GM23338 (cell line): ENCODE results near the gene B3GNT9. TPM values are rescaled to one million over a fixed set of nuclear protein-coding genes. Genes with fewer than 3 reads are reported as not detected.

Source experiments
- ATAC-seq: fragments of 200-7000 bp; cut with Tn5 transposase; 3 replicates; pipeline ENCODE4 v1.9.1; 2020
- DNase-seq: peaks from one replicate; pipeline ENCODE4 v3.0.0-alpha.2; 2015; ENCODE audit warnings: low spot score
- H2AFZ ChIP-seq: fragments of 200-600 bp; sonication (generic); 2 replicates; pipeline ENCODE4 v1.8.0; 2016; ENCODE audit warnings: antibody characterized with exemption, mild to moderate bottlenecking, moderate library complexity
- H3F3A ChIP-seq: fragments of 200-600 bp; sonication (generic); replicated peaks from 2 replicates; pipeline ENCODE4 v1.8.0; 2017; ENCODE audit warnings: antibody characterized with exemption, mixed run types, low read depth
- H3K27ac ChIP-seq: fragments of 200-600 bp; sonication (generic); 2 replicates; pipeline ENCODE4 v1.6.1; 2016; ENCODE audit warnings: low read depth
- H3K27me3 ChIP-seq: fragments of 200-600 bp; sonication (generic); 2 replicates; pipeline ENCODE4 v1.8.0; 2016; ENCODE audit warnings: mild to moderate bottlenecking, mixed run types, moderate library complexity; ENCODE audit not compliant: insufficient read depth
- H3K36me3 ChIP-seq: fragments of 200-600 bp; sonication (generic); 2 replicates; pipeline ENCODE4 v1.8.0; 2016; ENCODE audit warnings: mild to moderate bottlenecking; ENCODE audit not compliant: insufficient read depth
- H3K4me1 ChIP-seq: fragments of 200-600 bp; sonication (generic); 2 replicates; pipeline ENCODE4 v1.8.0; 2016; ENCODE audit warnings: mild to moderate bottlenecking, moderate library complexity; ENCODE audit not compliant: insufficient read depth
- H3K4me2 ChIP-seq: fragments of 200-600 bp; sonication (generic); 2 replicates; pipeline ENCODE4 v1.7.1; 2017; ENCODE audit warnings: mixed run types
- H3K4me3 ChIP-seq: fragments of 200-600 bp; sonication (generic); 2 replicates; pipeline ENCODE4 v1.6.1; 2016; ENCODE audit warnings: mixed run types
- H3K79me2 ChIP-seq: fragments of 200-600 bp; sonication (generic); replicated peaks from 2 replicates; pipeline ENCODE4 v1.8.0; 2017; ENCODE audit warnings: mild to moderate bottlenecking; ENCODE audit not compliant: insufficient read depth
- H3K9me2 ChIP-seq: fragments of 200-600 bp; sonication (generic); 2 replicates; pipeline ENCODE4 v1.8.0; 2017; ENCODE audit not compliant: insufficient read depth
- H4K20me1 ChIP-seq: fragments of 200-600 bp; sonication (generic); replicated peaks from 2 replicates; pipeline ENCODE4 v1.8.0; 2017; ENCODE audit warnings: mild to moderate bottlenecking; ENCODE audit not compliant: insufficient read depth
- H3K27ac Mint-ChIP-seq: 2 replicates; pipeline ENCODE4 v1.8.0; 2020; ENCODE audit warnings: inconsistent platforms, mild to moderate bottlenecking, moderate library complexity, mixed read lengths
- H3K27me3 Mint-ChIP-seq: 3 replicates; pipeline ENCODE4 v1.8.0; 2022; ENCODE audit warnings: low read depth, mild to moderate bottlenecking, moderate library complexity, mixed read lengths, inconsistent platforms; ENCODE audit not compliant: insufficient read depth, poor library complexity
- H3K36me3 Mint-ChIP-seq: 3 replicates; pipeline ENCODE4 v1.8.0; 2021; ENCODE audit warnings: low read depth, mild to moderate bottlenecking, inconsistent platforms, moderate library complexity, mixed read lengths
- H3K4me1 Mint-ChIP-seq: 3 replicates; pipeline ENCODE4 v1.8.0; 2020; ENCODE audit warnings: mild to moderate bottlenecking, inconsistent platforms, mixed read lengths
- H3K4me3 Mint-ChIP-seq: 3 replicates; pipeline ENCODE4 v1.8.0; 2021; ENCODE audit warnings: moderate library complexity, mild to moderate bottlenecking, inconsistent platforms, mixed read lengths
- H3K9me3 Mint-ChIP-seq: 3 replicates; pipeline ENCODE4 v1.8.0; 2020; ENCODE audit warnings: moderate library complexity, mild to moderate bottlenecking, inconsistent platforms, mixed read lengths
- ETS1 ChIP-seq: IDR thresholded peaks from 2 replicates; pipeline ENCODE4 v1.6.1; 2016; ENCODE audit warnings: antibody characterized with exemption
- EZH2 ChIP-seq: fragments of 200-600 bp; sonication (generic); IDR thresholded peaks from one replicate; pipeline ENCODE4 v1.8.0; 2017; ENCODE audit warnings: antibody characterized with exemption, mild to moderate bottlenecking, low read depth; ENCODE audit not compliant: unreplicated experiment
- EZH2phosphoT487 ChIP-seq: fragments of 200-600 bp; sonication (generic); IDR thresholded peaks from one replicate; pipeline ENCODE4 v1.8.1; 2018; ENCODE audit warnings: antibody characterized with exemption; ENCODE audit not compliant: unreplicated experiment
- NANOG ChIP-seq: IDR thresholded peaks from 2 replicates; pipeline ENCODE4 v1.6.1; 2016; ENCODE audit warnings: antibody characterized with exemption, borderline replicate concordance
- POLR2AphosphoS5 ChIP-seq: IDR thresholded peaks from 2 replicates; pipeline ENCODE4 v1.6.1; 2016; ENCODE audit warnings: antibody characterized with exemption, low read depth
- REST ChIP-seq: IDR thresholded peaks from one replicate; pipeline ENCODE4 v1.6.1; 2018; ENCODE audit warnings: antibody characterized with exemption; ENCODE audit not compliant: unreplicated experiment
- STAT1 ChIP-seq: IDR thresholded peaks from one replicate; pipeline ENCODE4 v1.6.1; 2016; ENCODE audit warnings: antibody characterized with exemption; ENCODE audit not compliant: unreplicated experiment
- polyA plus RNA-seq: library from polyadenylated mRNA; unstranded; fragments of >200 nt; fragmentation: Nextera tagmentation; extraction: Ambion mirVana; gene quantifications from 2 replicates; pipeline ENCODE4 v1.2.1, GENCODE V29; 2016
- total RNA-seq: library from RNA; depleted of rRNA; stranded (reverse); fragments of >200 nt; shearing (Covaris generic); gene quantifications from 2 replicates; pipeline ENCODE4 v1.2.3, GENCODE V29; 2014

Gene B3GNT9
- total and polyA plus RNA-seq, 2 experiments from 2014 or later = 0.99 to 7.0 TPM

- ATAC-seq = peak; percentile 0; the same call in 2 of the 3 replicates
- no peaks in the 10 kb centered on the region for H3K9me2 ChIP-seq
- H3F3A ChIP-seq = peaks cover 23% of the 10 kb centered on the region; the same call in 1 of the 2 replicates
- Mint-ChIP-seq H3K4me3 (peak overlapping the region; percentile 79), H3K9me3 (no peaks in the 10 kb centered on the region; the same call in 2 of the 3 replicates), H3K27me3 (peaks cover 94% of the 10 kb centered on the region), H3K27ac (no peak overlapping the region), H3K36me3 (no peaks in the 10 kb centered on the region; the same call in 2 of the 3 replicates), H3K4me1 (peaks cover 40% of the 10 kb centered on the region)
- TF ChIP-seq EZH2 (peak; percentile 79), ETS1 (no peak), NANOG (no peak), STAT1 (no peak), REST (no peak), EZH2phosphoT487 (no peak)
- H3K27ac ChIP-seq = no peak overlapping the region
- peak overlapping the region; percentile 97 for H3K4me2 ChIP-seq
- DNase-seq = no peak
- peak overlapping the region; percentile 94 for H2AFZ ChIP-seq
- H3K36me3 ChIP-seq = no peaks in the 10 kb centered on the region
- peaks cover 11% of the 10 kb centered on the region for H4K20me1 ChIP-seq
- H3K4me3 ChIP-seq = peak overlapping the region; percentile 69
- H3K27me3 ChIP-seq = peaks cover 97% of the 10 kb centered on the region
- H3K79me2 ChIP-seq = no peaks in the 10 kb centered on the region
- H3K4me1 ChIP-seq = peaks cover 30% of the 10 kb centered on the region
Observed at GRCh38 chr16:67170949-67171649, 20.3 kb upstream of the B3GNT9 start.

GRCh38 chr16:67170168-67170948, 19.6 kb upstream of the B3GNT9 start, which contains the start of gene NOL3:
TSS of gene NOL3 (plus strand) at chr16:67170538.
- peaks cover 97% of the 10 kb centered on the region for H3K27me3 ChIP-seq
- no peaks in the 10 kb centered on the region for H3K36me3 ChIP-seq
- DNase-seq (peak; percentile 87), ATAC-seq (peak; percentile 30)
- Mint-ChIP-seq H3K4me1 (peaks cover 41% of the 10 kb centered on the region), H3K27ac (no peak within 1 kb of the TSS), H3K36me3 (no peaks in the 10 kb centered on the region; the same call in 2 of the 3 replicates), H3K9me3 (no peaks in the 10 kb centered on the region; the same call in 2 of the 3 replicates), H3K27me3 (peaks cover 94% of the 10 kb centered on the region), H3K4me3 (peak within 1 kb of the TSS; percentile 79)
- no peak within 1 kb of the TSS for H3K27ac ChIP-seq
- peak within 1 kb of the TSS; percentile 97 for H3K4me2 ChIP-seq
- H3K4me3 ChIP-seq = peak within 1 kb of the TSS; percentile 69
- H4K20me1 ChIP-seq = peaks cover 9% of the 10 kb centered on the region
- no peaks in the 10 kb centered on the region for H3K79me2 ChIP-seq
- H3K9me2 ChIP-seq = no peaks in the 10 kb centered on the region
- TF ChIP-seq EZH2 (no peak), POLR2AphosphoS5 (0 out of 2 replicates have a peak, but pooled peaks have one; percentile 29)
- H2AFZ ChIP-seq = peak within 1 kb of the TSS; percentile 94
- H3F3A ChIP-seq = peaks cover 22% of the 10 kb centered on the region; the same call in 1 of the 2 replicates
- H3K4me1 ChIP-seq = peaks cover 30% of the 10 kb centered on the region
